ENCODE measurements around the gene EGFLAM. TPM values are rescaled to one million over a fixed set of nuclear protein-coding genes. Genes with fewer than 3 reads are reported as not detected.

Gene EGFLAM
- polyA plus RNA-seq, 1 donor from 2014 or later, result not detected

GRCh38 chr5:38210676-38211353 is 47.5 kb upstream of the EGFLAM start:
- H3K9ac ChIP-seq (ENCODE audit: low read length), result no peak overlapping the region
- H3K27ac ChIP-seq (ENCODE audit: low read length), result no peak overlapping the region
- H2AFZ ChIP-seq (ENCODE audit: low read depth, low read length), result no peak overlapping the region
- no peaks in the 10 kb centered on the region for H3K79me2 ChIP-seq (replicated peaks; ENCODE audit: insufficient read depth, low read length)
- H3K9me3 ChIP-seq (ENCODE audit: low read length), result no peaks in the 10 kb centered on the region
- H3K36me3 ChIP-seq (ENCODE audit: insufficient read depth, low read length), result no peaks in the 10 kb centered on the region
- no peak for TF ChIP-seq POLR2AphosphoS5 (IDR thresholded peaks at IDR 0.05)
- TF ChIP-seq EP300 (conservative IDR thresholded peaks at IDR 0.05; ENCODE audit: poor library complexity, severe bottlenecking), result no peak
- TF ChIP-seq SMC3 (conservative IDR thresholded peaks at IDR 0.05; ENCODE audit: poor library complexity), result no peak
- TF ChIP-seq EZH2 (IDR thresholded peaks at IDR 0.05; ENCODE audit: borderline replicate concordance, insufficient read depth, low read length, poor library complexity, severe bottlenecking), result no peak
- no peak for TF ChIP-seq RAD21 (conservative IDR thresholded peaks at IDR 0.05)
- no peak for TF ChIP-seq REST (IDR thresholded peaks at IDR 0.05; ENCODE audit: borderline replicate concordance)
- no peak for TF ChIP-seq TAF1 (IDR thresholded peaks at IDR 0.05; ENCODE audit: low read depth)
- no peak for TF ChIP-seq MXI1 (conservative IDR thresholded peaks at IDR 0.05; ENCODE audit: poor library complexity, severe bottlenecking)
- TF ChIP-seq CTCF (IDR thresholded peaks at IDR 0.05; ENCODE audit: poor library complexity, severe bottlenecking), result no peak
- H3K27me3 ChIP-seq (ENCODE audit: insufficient read depth, low read depth, low read length), result no peaks in the 10 kb centered on the region
- no peak overlapping the region for H3K4me3 ChIP-seq (ENCODE audit: low read length)
- no peaks in the 10 kb centered on the region for H4K20me1 ChIP-seq (ENCODE audit: insufficient read depth)
- H3K9me2 ChIP-seq (ENCODE audit: insufficient read depth, low read length), result no peaks in the 10 kb centered on the region
- no peaks in the 10 kb centered on the region for H3F3A ChIP-seq (ENCODE audit: insufficient read depth, low read length, poor library complexity, severe bottlenecking)
- H3K4me2 ChIP-seq (ENCODE audit: low read length), result no peak overlapping the region

GRCh38 chr5:38211354-38211710 is 47.0 kb upstream of the EGFLAM start:
- Histone ChIP-seq H3K36me3 (ENCODE audit: insufficient read depth, low read length) (no peaks in the 10 kb centered on the region), H4K20me1 (ENCODE audit: insufficient read depth) (no peaks in the 10 kb centered on the region), H3K9ac (ENCODE audit: low read length) (no peak overlapping the region), H3K79me2 (replicated peaks; ENCODE audit: insufficient read depth, low read length) (no peaks in the 10 kb centered on the region), H2AFZ (ENCODE audit: low read depth, low read length) (no peak overlapping the region), H3K4me3 (ENCODE audit: low read length) (no peak overlapping the region), H3K9me2 (ENCODE audit: insufficient read depth, low read length) (no peaks in the 10 kb centered on the region), H3K27me3 (ENCODE audit: insufficient read depth, low read depth, low read length) (no peaks in the 10 kb centered on the region), H3F3A (ENCODE audit: insufficient read depth, low read length, poor library complexity, severe bottlenecking) (no peaks in the 10 kb centered on the region), H3K9me3 (ENCODE audit: low read length) (no peaks in the 10 kb centered on the region), H3K4me2 (ENCODE audit: low read length) (no peak overlapping the region), H3K27ac (ENCODE audit: low read length) (no peak overlapping the region)
- TF ChIP-seq TAF1 (IDR thresholded peaks at IDR 0.05; ENCODE audit: low read depth) (no peak), SMC3 (conservative IDR thresholded peaks at IDR 0.05; ENCODE audit: poor library complexity) (no peak), MXI1 (conservative IDR thresholded peaks at IDR 0.05; ENCODE audit: poor library complexity, severe bottlenecking) (no peak), EP300 (conservative IDR thresholded peaks at IDR 0.05; ENCODE audit: poor library complexity, severe bottlenecking) (no peak)

All from neural cell (in vitro differentiated cells).